ENCODE data around the gene LY6G6D.
"Not testable (repeated sequence)": the region's sequence is repeated elsewhere in the genome, so short reads cannot be mapped to it uniquely, and the experiment has no call there.

The LY6G6D gene

DNA sequence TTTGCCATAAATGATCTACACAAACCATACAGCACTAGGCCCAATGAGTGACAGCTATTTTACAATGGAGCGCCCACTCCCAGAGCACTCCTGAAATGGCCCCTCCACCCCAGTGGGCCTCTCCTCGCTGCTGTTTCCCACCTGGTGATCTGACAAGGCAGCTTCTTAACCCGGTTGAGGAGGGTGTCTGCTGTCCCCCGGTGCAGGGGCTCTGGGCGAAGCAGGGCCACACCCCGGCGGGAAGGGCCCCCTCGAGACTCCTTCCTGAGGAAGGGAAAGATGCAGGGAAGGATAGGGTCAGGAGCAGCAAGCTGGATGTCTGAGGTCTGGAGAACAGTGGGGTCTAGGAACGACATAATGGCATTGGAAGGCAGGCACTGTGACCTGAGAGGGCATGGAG lies 22.3 kb upstream of the LY6G6D start:
- no peak for DNase-seq

DNA sequence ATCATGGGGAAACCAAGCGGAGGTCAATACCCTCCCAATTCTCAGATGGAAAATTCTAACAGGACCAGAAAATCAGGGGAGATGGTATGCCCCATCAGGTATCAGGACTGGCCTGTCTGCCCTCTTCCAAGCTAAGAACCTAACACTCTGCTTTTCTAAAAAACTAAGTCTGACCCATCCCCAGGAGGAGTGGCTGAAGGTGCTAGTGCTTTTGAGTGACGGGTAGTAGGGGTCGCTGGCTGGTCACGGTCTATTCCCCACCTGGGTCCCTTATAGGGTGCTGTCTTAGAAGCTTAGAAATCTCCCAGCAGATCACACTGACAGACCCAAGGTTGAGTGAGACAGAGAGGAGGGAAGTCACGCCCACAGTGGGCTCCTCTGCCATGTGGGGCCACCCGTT lies 21.6 kb upstream of the LY6G6D start:
- no peak for DNase-seq

DNA sequence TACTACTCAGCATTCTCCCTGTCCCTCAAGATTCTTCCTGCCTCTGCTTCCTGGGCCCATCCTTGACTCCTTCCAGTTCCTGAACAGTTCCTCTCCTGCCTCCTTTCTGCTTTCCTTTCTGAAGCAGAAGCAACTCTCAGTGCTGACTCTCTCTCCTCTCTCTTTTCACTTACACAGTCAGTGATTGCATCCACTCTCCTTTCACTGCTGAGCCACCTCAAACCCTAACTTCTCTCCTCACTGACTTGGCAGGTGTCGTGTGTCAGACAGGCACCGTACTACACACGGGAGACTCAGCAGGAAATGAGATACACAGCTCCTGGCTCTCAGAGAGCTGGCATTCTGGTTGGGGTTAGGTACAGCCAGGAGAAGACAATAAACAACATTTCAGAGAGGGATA lies 17.6 kb upstream of the LY6G6D start:
- no peak for DNase-seq

DNA sequence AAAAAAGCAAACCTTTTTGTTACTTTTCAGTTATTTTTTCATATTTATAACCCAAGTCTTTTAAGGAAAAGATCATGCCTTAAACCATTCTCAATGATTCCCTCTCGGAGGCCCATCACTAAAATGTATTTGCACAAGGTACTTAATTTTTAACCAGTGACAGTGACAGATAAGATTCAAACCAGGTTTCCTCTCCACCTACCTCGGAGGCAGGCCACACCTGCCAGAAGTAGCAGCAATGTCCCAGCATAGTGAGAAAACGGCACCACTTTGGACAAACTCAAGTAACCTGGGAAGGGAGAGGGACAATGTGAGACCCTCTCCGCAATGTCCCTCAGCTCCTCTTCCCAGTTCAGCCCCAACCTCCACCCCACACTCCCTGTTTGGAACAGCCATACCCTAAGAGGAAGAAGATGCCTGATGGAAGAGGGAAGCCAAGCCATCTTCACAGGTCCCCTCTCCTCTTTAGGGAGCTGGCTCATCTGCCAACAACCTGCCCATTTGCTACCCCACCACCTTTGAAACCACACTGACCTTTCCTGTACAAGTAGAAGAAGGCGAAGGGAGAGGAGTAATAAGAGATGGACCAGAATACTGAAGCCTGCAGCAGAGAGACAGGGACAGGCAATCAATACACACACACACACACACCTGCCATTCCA lies 14.3 kb upstream of the LY6G6D start:
- DNase-seq = no peak

DNA sequence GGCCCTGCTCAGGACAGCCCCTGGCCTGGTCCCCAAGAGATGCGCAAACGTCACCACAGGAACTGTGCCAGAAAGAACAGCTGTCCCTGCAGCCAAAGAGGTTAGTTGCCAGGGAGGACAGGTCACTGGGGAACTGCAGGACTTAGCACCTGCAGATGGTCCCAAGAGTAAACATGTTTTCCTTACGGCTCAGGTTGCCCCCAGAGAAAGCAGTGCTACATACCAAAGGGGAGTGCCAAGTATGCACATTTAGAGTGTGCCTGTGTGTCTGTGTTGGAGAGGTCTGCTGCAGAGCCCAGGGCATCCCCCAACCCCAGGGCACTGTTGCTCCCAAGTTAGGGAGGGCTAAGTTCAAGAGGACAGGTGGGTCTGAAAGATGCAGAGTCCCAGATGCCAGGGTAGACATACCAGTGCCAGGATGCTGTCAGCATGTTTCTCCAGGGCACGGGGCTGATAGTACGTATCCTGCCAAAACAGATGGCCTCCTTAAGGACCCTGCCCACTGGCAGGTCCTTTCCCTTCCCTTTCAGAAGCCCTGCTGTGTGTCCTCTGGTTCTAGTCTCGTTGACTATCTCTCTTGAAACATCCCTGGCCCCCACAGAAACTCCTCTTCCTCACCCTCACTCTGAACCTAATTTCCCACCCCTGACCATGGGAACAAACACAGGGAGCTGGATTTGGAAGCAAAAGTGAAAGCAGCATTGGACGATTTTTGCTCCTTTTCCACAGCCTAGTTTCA lies 13.3 kb upstream of the LY6G6D start:
- DNase-seq = no peak

DNA sequence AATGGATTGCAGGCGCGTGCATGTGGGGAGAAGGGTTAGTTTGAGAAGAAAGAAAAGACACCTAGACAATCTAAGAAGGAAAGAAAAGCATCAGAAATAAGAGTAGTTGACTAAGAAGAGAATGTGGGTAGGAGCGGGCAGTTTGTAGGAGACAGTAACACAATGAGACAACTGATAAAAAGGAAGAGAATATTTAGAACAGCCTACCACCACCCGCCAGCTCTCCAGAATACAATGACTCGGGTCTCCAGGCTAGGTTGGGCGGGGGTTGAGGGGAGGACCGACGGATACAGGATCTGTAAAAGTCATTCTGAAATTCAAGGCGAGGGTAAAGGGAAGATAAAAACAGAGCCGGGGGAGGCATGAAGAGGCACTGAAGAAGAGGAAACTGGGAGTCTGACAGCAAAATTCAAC lies 12.7 kb upstream of the LY6G6D start:
- DNase-seq = no peak

DNA sequence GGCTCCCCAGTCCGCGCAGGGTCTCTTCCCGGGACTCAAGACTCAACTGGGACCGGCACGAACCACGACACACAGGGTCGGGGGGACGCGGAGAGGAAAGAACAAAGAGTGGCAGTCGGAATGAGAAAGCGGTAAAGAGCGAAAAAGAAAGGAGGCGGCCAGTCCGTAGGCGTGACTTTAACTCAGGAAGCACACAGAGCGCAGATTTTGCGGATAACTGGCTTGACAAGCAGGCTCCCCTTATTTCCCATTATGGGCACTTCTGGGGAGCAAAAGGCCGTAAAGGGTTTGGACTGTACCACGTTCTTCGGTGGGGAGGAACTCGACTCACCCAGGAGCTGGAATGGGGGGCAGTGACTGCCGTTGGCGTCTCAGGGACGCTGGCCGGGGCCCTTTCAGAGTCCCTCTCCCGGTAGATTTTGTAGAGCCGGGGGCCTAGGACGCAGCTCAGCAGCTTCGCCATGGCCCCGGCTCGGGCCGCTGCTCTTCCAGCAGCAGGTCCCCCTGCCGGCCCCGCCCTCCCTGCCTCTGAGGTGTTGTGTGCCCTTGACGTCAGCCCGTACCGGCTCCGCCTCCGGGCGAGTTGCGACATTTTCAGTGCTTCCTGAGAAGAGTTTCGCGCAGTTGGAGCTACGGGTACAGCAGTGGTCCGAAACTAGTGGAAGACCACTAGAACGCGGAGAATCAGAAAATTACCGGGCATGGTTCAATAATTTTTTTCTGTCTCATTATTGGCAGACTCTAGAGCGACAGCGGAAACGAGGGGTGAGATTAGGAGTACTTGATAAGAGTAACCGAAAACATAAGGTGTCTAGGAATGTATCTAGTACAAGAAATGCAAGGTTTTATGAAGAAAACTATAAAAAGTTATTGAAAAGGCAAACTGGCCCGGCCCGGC lies 12.1 kb upstream of the LY6G6D start, which contains the start of gene ABHD16A:
Gene ABHD16A (minus strand): TSS at position 506 of the 898 bp plus-strand sequence. CDS start 43 bp downstream, at position 463.
- peak; percentile 98 for DNase-seq

DNA sequence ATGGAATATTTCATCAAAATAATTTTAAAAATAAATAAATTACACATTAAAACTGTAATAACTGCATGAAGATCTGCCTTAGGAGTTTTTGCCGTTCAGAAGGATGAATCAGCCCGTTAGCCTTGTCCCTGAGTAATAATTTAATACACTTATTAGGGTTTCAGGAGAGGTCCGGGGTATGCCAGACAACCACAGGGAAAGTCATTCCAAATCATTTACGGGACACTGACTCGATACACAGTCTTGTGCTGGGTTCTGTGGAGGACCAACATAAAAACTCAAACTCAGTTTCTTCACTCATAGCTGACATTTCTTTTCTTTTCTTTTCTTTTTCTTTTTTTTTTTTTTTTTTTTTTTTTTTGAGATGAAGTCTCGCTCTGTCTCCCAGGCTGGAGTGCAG lies 9.2 kb upstream of the LY6G6D start:
- DNase-seq = no peak

DNA sequence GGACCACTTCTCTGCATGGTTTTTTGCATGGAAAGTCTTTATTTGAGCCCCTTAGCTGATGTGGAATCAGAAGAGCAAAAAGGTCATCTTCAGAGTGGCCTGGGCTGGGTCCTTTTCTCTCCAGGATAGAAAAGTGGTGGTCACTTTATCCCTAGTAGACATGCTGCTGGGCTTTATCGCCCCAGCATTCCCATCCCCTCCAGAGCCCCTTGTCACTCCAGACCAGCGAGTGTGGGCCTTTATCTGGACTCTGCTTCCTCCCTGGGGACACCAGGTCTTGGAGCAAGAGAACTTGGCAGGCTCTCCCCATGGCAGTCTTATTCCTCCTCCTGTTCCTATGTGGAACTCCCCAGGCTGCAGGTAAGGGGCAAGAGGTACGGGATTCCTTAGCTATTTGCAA lies 8.5 kb upstream of the LY6G6D start, which contains the start of gene LY6G6F:
Gene LY6G6F (plus strand): TSS at position 268 of the 400 bp plus-strand sequence. CDS start 41 bp downstream, at position 309.
- DNase-seq = no peak

DNA sequence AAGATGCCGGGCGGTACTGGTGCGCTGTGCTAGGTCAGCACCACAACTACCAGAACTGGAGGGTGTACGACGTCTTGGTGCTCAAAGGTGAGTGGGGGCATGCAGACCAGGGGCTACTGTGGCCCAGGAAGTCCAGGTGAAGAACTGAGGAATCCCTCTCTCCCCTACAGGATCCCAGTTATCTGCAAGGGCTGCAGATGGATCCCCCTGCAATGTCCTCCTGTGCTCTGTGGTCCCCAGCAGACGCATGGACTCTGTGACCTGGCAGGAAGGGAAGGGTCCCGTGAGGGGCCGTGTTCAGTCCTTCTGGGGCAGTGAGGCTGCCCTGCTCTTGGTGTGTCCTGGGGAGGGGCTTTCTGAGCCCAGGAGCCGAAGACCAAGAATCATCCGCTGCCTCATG lies 7.4 kb upstream of the LY6G6D start:
- no peak for DNase-seq

DNA sequence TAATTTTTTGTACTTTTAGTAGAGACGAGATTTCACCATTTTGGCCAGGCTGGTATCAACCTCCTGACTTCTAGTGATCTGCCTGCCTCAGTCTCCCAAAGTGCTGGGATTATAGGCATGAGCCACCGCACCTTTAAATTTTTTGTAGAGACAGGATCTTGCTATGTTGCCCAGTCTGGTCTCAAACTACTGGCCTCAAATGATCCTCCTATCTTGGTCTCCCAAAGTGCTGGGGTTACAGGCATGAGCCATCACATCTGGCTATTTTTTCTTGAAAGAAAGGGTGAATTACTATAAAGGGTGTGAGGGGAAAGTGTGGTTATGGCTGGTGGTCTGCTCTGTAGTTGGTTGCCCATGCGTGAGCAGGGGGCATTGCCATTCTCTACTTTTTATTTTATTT lies 6.9 kb upstream of the LY6G6D start:
- DNase-seq = no peak

DNA sequence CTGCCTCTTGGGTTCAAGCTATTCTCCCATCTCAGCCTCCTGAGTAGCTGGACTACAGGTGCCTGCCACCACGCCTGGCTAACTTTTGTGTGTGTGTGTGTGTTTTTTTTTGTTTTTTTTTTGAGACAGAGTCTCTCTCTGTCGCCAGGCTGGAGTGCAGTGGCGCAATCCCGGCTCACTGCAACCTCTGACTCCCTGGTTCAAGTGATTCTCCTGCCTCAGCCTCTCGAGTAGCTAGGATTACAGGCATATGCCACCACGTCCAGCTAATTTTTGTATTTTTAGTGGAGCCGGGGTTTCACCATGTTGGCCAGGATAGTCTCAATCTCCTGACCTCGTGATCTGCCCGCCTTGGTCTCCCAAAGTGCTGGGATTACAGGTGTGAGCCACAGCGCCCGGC lies 6.0 kb upstream of the LY6G6D start:
- not testable (repeated sequence) for DNase-seq

GRCh38 chr6:31710523-31711219 lies 4.5 kb upstream of the LY6G6D start:
- DNase-seq = no peak

GRCh38 chr6:31711233-31711632 lies 3.9 kb upstream of the LY6G6D start:
- DNase-seq = no peak

DNA sequence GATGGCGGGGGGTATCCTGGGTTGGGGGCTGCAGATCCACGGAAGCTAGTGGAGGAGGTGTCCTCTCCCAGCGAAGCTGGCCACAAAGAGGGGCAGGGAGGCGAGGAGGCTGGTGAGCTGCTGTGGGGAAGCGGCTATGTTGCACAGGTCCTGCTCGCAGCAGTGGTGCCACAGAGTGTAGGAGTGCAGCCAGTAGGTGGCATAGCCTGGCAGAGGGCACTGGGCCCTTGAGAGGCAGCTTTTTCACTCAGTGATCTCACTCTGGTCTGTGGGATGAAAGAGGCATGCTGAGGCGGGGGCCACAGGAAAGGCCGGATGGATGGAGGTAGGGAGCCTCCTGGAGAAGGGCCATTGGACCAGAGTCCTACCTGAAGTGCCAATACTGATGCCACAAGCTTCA lies 2.9 kb upstream of the LY6G6D start:
- no peak for DNase-seq

DNA sequence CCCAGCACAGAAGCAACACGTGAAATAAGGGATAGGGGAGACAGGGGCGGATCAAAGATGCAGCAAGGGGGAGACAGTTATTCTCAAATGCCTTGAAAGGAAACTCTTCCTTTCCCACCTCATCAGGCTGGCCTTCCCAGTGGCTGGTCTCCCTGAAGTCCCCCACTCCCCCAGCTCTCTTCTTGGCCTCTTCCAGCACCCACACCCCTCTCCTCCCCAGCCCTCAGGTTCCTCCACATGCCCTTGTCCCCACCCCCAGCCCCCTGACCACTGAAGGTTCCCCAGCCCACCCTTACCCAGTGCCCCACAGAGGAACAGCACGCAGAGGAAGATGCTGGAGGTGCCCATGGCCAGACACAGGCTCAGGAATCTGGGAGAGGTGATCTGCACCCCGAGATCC lies 1.7 kb upstream of the LY6G6D start:
- no peak for DNase-seq

DNA sequence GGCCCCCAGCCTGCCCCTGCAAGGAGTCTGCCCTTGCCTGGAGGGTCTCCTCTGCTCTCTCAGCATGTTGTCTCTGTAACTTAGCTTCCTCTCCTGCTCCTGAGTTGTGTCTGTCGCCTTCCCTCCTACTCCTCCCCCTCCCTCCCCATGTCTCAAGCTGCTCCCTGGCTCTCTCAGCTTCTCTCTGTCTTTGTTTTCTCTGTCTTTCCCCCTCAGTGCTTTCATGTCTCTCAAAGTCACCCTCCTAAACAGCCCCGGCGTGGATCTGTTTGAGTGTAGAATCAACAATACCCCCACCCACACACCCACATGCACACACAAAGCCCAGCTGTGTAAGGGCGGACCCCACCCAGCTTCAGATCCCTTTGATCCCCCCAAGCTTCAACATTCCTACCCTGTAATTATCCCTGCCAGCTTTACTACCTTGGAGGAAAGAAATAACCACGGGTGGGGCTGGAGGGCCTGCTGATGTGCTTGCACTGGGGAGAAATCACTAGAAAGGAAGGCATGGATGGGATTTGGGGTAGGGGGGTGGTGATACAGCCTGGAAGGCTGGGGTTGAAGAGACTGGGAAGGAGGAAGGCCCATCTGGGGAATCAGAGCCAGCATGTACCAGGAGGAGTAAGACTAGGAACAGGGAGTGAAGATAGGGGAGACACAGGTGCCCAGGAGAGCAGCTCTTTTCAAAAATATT lies 1.0 kb upstream of the LY6G6D start:
- no peak for DNase-seq

GRCh38 chr6:31717499-31718222 lies 2.5 kb downstream of the LY6G6D start:
- DNase-seq = no peak

DNA sequence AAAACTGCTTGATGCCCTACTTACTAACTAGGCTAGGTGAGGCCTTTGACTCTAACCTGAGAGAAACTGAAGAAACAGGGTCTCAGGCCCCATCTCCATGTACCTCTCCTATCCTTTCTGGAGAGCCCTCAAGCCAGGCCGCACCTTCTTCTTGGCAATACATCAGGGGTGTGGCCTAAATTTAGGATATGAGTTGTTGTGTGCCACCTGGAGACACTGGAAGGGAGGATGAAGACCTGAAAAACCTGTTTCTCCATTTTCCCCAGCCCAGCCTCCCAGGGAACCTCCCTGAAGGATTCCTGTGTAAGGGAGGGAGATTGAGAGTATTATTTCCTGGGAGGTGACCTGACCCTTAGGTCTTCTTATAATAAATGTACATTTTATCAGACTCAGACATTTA lies 3.1 kb downstream of the LY6G6D start:
- no peak for DNase-seq

GRCh38 chr6:31719001-31719400 lies 3.9 kb downstream of the LY6G6D start:
- DNase-seq = no peak

DNA sequence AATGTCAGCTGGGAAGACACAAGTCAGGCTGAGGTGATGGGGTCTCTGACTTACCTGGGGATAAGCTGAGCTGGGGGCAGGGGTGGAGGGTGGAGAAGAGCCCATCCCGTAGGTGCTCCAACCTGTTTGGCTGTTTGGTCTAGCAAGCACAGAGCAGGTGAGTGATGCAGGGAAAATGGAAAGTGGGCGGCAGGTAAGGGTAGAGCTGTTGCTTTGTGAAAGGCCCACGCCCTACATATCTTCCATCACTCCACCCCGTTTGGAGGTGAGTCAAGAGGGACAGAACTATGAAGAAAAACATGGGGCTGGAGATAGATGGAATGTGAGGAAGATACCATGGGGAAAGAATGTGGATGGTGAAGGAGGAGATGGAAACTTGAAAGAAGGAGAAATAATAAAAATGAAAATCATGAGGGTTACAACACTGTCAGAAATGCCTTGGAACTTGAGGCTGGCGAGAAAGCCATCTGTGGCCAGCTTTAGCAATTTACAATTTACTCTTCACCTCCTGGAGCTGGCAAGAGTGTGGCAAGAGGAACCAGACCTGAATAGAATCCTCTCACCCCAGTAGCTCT lies 5.1 kb downstream of the LY6G6D start:
- DNase-seq = no peak
